Endothelial cell of umbilical vein (primary cell): Measurements from ENCODE around the gene NXN. TPM values are rescaled to one million over a fixed set of nuclear protein-coding genes. Genes with fewer than 3 reads are reported as not detected.

ENCODE experiments used
- BruUV-seq: library from RNA; stranded (reverse); fragments of 400-500 nt; replicated peaks from 2 replicates; lab custom pipeline; 2021; lab: Mats Ljungman, UMichigan
- CTCF ChIA-PET: fragments of 300-600, 350-600 bp; sonication (Branson Sonifier 250); formaldehyde crosslinking; loops from one replicate; lab custom pipeline; 2021; ENCODE audit warnings: antibody characterized with exemption, inconsistent platforms; lab: Charles Lee
- POLR2A ChIA-PET: fragments of 300-600, 350-600 bp; sonication (Branson Sonifier 250); formaldehyde crosslinking; loops from one replicate; lab custom pipeline; 2021; ENCODE audit warnings: antibody characterized with exemption, inconsistent platforms; lab: Charles Lee
- DNase-seq: peaks from one replicate; pipeline ENCODE4 v3.0.0-alpha.2; 2011; ENCODE audit warnings: low read depth, low spot score
- FAIRE-seq: peaks from 2 replicates; lab custom pipeline; 2011; peaks lifted over from hg19 to GRCh38; lab: Jason Lieb, UNC
- H2AFZ ChIP-seq: 2 replicates; pipeline ENCODE4 v1.6.0; 2012; ENCODE audit warnings: low read depth, low read length, control low read depth, inconsistent platforms
- H3K27ac ChIP-seq: 2 replicates; pipeline ENCODE4 v1.5.1; 2011; ENCODE audit warnings: low read depth, mild to moderate bottlenecking, control low read depth, low read length, moderate library complexity; ENCODE audit not compliant: insufficient read depth
- H3K27me3 ChIP-seq, 2 experiments: 2 replicates each; pipeline versions ENCODE4 v1.6.0 to v1.6.1; 2011; ENCODE audit warnings: low read length in 2 of 2, mixed read lengths in 1 of 2; ENCODE audit not compliant: control insufficient read depth in 2 of 2, insufficient read depth in 2 of 2
- H3K36me3 ChIP-seq, 2 experiments: 2 replicates in 1 of 2; 3 replicates in 1 of 2; pipeline ENCODE4 v1.5.1; 2011; ENCODE audit warnings: low read length in 2 of 2, mild to moderate bottlenecking in 1 of 2, moderate library complexity in 1 of 2; ENCODE audit not compliant: control insufficient read depth in 2 of 2, insufficient read depth in 2 of 2; ENCODE audit errors: extremely low read depth in 1 of 2
- H3K4me1 ChIP-seq: 3 replicates; pipeline ENCODE4 v1.5.1; 2011; ENCODE audit warnings: mild to moderate bottlenecking, low read length; ENCODE audit not compliant: control insufficient read depth, insufficient read depth; ENCODE audit errors: extremely low read depth
- H3K4me2 ChIP-seq: 2 replicates; pipeline ENCODE4 v1.6.1; 2011; ENCODE audit warnings: low read length, control low read depth, mixed read lengths; ENCODE audit not compliant: insufficient read depth
- H3K4me3 ChIP-seq, 3 experiments: fragments of 200-600 bp in 1 of 3; sonication (generic), shearing (Covaris generic) in 1 of 3; replicated peaks in 1 of 3; 2 replicates each; pipeline ENCODE4 v1.5.1; 2011 to 2016; ENCODE audit warnings: control low read depth in 3 of 3, low read length in 3 of 3, mild to moderate bottlenecking in 2 of 3, inconsistent platforms in 1 of 3, low read depth in 1 of 3, moderate library complexity in 1 of 3; ENCODE audit not compliant: insufficient read depth in 1 of 3
- H3K79me2 ChIP-seq: 2 replicates; pipeline ENCODE4 v1.6.0; 2012; ENCODE audit warnings: low read length, inconsistent platforms; ENCODE audit not compliant: control insufficient read depth, insufficient read depth
- H3K9ac ChIP-seq: replicated peaks from 2 replicates; pipeline ENCODE3; 2011; ENCODE audit warnings: low read length, control low read depth; ENCODE audit not compliant: insufficient read depth; ENCODE audit errors: extremely low read depth
- H3K9me1 ChIP-seq: replicated peaks from 3 replicates; pipeline ENCODE4 v1.6.0; 2011; ENCODE audit warnings: mild to moderate bottlenecking, low read length; ENCODE audit not compliant: control insufficient read depth, insufficient read depth; ENCODE audit errors: extremely low read depth
- H3K9me3 ChIP-seq: replicated peaks from 2 replicates; pipeline ENCODE4 v1.5.1; 2012; ENCODE audit warnings: low read length, inconsistent platforms; ENCODE audit not compliant: control insufficient read depth, insufficient read depth
- H4K20me1 ChIP-seq: replicated peaks from 2 replicates; pipeline ENCODE3; 2011; ENCODE audit warnings: mild to moderate bottlenecking, low read length; ENCODE audit not compliant: control insufficient read depth, insufficient read depth; ENCODE audit errors: extremely low read depth
- CTCF ChIP-seq, 2 donors: IDR thresholded peaks; 1 replicate in 1 of 2; 2 replicates in 1 of 2; pipeline ENCODE4 v1.5.1; 2011; ENCODE audit warnings: low read length in 2 of 2, mild to moderate bottlenecking in 2 of 2, moderate library complexity in 2 of 2, control low read depth in 1 of 2, inconsistent platforms in 1 of 2, low read depth in 1 of 2; ENCODE audit not compliant: insufficient read depth in 1 of 2; ENCODE audit errors: extremely low read depth in 1 of 2
- EZH2 ChIP-seq: IDR thresholded peaks from 2 replicates; pipeline ENCODE4 v1.6.1; 2012; ENCODE audit warnings: borderline replicate concordance, low read depth, mild to moderate bottlenecking, moderate library complexity, low read length, inconsistent platforms; ENCODE audit not compliant: severe bottlenecking
- FOS ChIP-seq: IDR thresholded peaks from 2 replicates; pipeline ENCODE4 v1.6.1; 2011; ENCODE audit warnings: mild to moderate bottlenecking, low read length, moderate library complexity, borderline replicate concordance; ENCODE audit not compliant: insufficient read depth
- GATA2 ChIP-seq: IDR thresholded peaks from 2 replicates; pipeline ENCODE4 v1.7.0; 2011; ENCODE audit warnings: low read depth, mild to moderate bottlenecking, moderate library complexity, mixed read lengths, low read length; ENCODE audit not compliant: insufficient read length, insufficient read depth
- JUN ChIP-seq: IDR thresholded peaks from 2 replicates; pipeline ENCODE4 v1.6.1; 2011; ENCODE audit warnings: borderline replicate concordance, low read depth; ENCODE audit not compliant: insufficient read length, insufficient read depth
- MAX ChIP-seq: IDR thresholded peaks from 2 replicates; pipeline ENCODE4 v1.6.1; 2011; ENCODE audit not compliant: insufficient read depth, insufficient read length
- MYC ChIP-seq: IDR thresholded peaks from one replicate; pipeline ENCODE4 v1.6.1; 2011; ENCODE audit warnings: mild to moderate bottlenecking, low read depth, low read length
- POLR2A ChIP-seq: IDR thresholded peaks from 2 replicates; pipeline ENCODE4 v1.6.1; 2012; ENCODE audit warnings: low read depth, mild to moderate bottlenecking, control low read depth, low read length
- POLR2AphosphoS5 ChIP-seq: IDR thresholded peaks from 2 replicates; pipeline ENCODE4 v1.6.1; 2012; ENCODE audit warnings: low read depth, mild to moderate bottlenecking, control low read depth, low read length, moderate library complexity; ENCODE audit not compliant: insufficient read depth
- dilution Hi-C: fragments of 300-500 bp; cut with MboI; formaldehyde crosslinking; loops from one replicate; pipeline ENCODE4 v1.15.0; 2019; ENCODE audit warnings: low sequenced_read_pairs; ENCODE audit not compliant: extremely low pct_ligation_motif_present
- intact Hi-C: fragments of 100-400 bp; cut with micrococcal nuclease; formaldehyde crosslinking; loops from one replicate; pipeline ENCODE4 v1.10.0; 2022
- polyA plus RNA-seq, 4 experiments: library from polyadenylated mRNA; depleted of rRNA in 3 of 4; stranded (reverse) in 3 of 4; unstranded in 1 of 4; fragments of >200 nt; gene quantifications; 2 replicates each; pipeline versions ENCODE4 v1.2.1 to v1.2.3, GENCODE V29; 2011 to 2012; ENCODE audit warnings: missing spikeins in 1 of 4
- total RNA-seq: library from RNA; stranded (reverse); gene quantifications from 2 replicates; pipeline ENCODE4 v1.2.3, GENCODE V29; 2021

The NXN gene
- total and polyA plus RNA-seq, 2 donors (not counting 3 experiments of a cell fraction or from before 2014, with no cell fraction given), result 69.5 to 77.3 TPM

DNA sequence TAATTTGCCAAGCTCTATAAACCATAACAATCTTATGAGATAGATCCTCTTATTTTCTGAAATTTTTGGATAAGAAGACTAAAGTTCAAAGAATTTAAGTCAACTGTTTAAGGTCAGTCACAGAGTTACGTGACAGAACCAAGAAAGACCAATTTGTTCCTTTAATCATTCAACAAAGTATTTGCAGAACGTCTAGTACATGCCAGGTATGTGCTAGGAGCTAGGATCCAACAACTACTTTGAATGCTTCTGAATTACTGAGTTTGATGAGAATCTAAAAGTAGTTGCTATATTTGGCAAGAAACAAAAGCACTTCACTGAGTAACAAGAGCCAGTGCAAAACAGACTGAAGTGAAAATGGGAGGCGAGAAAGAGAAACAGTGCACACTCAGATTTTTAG, 212.5 kb downstream of the NXN start:
- no TSS peak for BruUV-seq
- TF ChIP-seq JUN (no peak), POLR2A (no peak), MAX (no peak)
- dilution Hi-C loops, result no loop called here
- no peaks in the 10 kb centered on the region for H4K20me1 ChIP-seq
- no peak overlapping the region for H3K27ac ChIP-seq
- no peaks in the 10 kb centered on the region for H3K9me1 ChIP-seq
- no peak for FAIRE-seq
- no peak overlapping the region for H3K4me3 ChIP-seq
- intact Hi-C loops, result no loop called here
- H3K9me3 ChIP-seq, result no peaks in the 10 kb centered on the region
- no peaks in the 10 kb centered on the region for H3K27me3 ChIP-seq
- ChIA-PET POLR2A (no interaction called here), CTCF (interaction anchor here (1.2 kb wide), 1 partner anchor 214 kb away, joined by 4 read pairs; no protein-coding TSS in a partner anchor)
- no peak for DNase-seq
- H3K36me3 ChIP-seq, result peaks cover 17 to 22% of the 10 kb centered on the region in 2 experiments
- no peaks in the 10 kb centered on the region for H3K79me2 ChIP-seq
- no peak overlapping the region for H2AFZ ChIP-seq
- H3K9ac ChIP-seq, result no peak overlapping the region
- H3K4me2 ChIP-seq, result no peak overlapping the region
- no peaks in the 10 kb centered on the region for H3K4me1 ChIP-seq

GRCh38 chr17:760371-760770, 219.2 kb downstream of the NXN start:
- BruUV-seq, result no TSS peak
- intact Hi-C loops (no loop called here), dilution Hi-C loops (no loop called here)
- Histone ChIP-seq H3K9me1 (no peaks in the 10 kb centered on the region), H3K27me3 (no peaks in the 10 kb centered on the region), H3K27ac (no peak overlapping the region), H3K4me1 (peaks cover 9% of the 10 kb centered on the region), H3K9me3 (no peaks in the 10 kb centered on the region), H3K4me3 (no peak overlapping the region), H2AFZ (no peak overlapping the region), H3K9ac (no peak overlapping the region), H3K4me2 (no peak overlapping the region), H3K36me3 (peaks cover 13 to 20% of the 10 kb centered on the region in 2 experiments), H3K79me2 (no peaks in the 10 kb centered on the region), H4K20me1 (no peaks in the 10 kb centered on the region)
- ChIA-PET CTCF (no interaction called here), POLR2A (no interaction called here)
- FAIRE-seq (no peak), DNase-seq (no peak)
- no peak for TF ChIP-seq MAX
- TF ChIP-seq JUN, result no peak
- TF ChIP-seq CTCF (IDR thresholded peaks at IDR 0.05; ENCODE audit: extremely low read depth in 1 of 2, insufficient read depth in 1 of 2, low read depth in 1 of 2, low read length in 2 of 2), result no peak
- no peak for TF ChIP-seq EZH2
- no peak for TF ChIP-seq FOS
- TF ChIP-seq POLR2A, result no peak
- no peak for TF ChIP-seq GATA2
- TF ChIP-seq MYC, result no peak
- no peak for TF ChIP-seq POLR2AphosphoS5
